Activated naive CD4-positive, alpha-beta T cell treated with anti-CD3 and anti-CD28 coated beads for 36 hours (primary cell): ENCODE data around the gene FAM236A. TPM values are rescaled to one million over a fixed set of nuclear protein-coding genes. Genes with fewer than 3 reads are reported as not detected.
"Not testable (repeated sequence)": the region's sequence is repeated elsewhere in the genome, so short reads cannot be mapped to it uniquely, and the experiment has no call there.

Experiments used
- CTCF ChIA-PET: fragments of 350-600 bp; sonication (Branson Sonifier 250); formaldehyde crosslinking; loops from one replicate; lab custom pipeline; 2021; ENCODE audit warnings: antibody characterized with exemption; lab: Charles Lee
- DNase-seq: peaks from one replicate; pipeline ENCODE4 v3.0.0-alpha.2; 2020
- H3K27ac Mint-ChIP-seq: one replicate; pipeline ENCODE4 v1.8.0; 2021; ENCODE audit warnings: mild to moderate bottlenecking, mixed read lengths
- H3K27me3 Mint-ChIP-seq: one replicate; pipeline ENCODE4 v1.8.0; 2021; ENCODE audit warnings: low read depth, mixed read lengths
- H3K36me3 Mint-ChIP-seq: one replicate; pipeline ENCODE4 v1.8.0; 2021; ENCODE audit warnings: low read depth, mixed read lengths
- H3K4me1 Mint-ChIP-seq: one replicate; pipeline ENCODE4 v1.8.0; 2021; ENCODE audit warnings: low read depth, mixed read lengths
- H3K4me3 Mint-ChIP-seq: one replicate; pipeline ENCODE4 v1.8.0; 2021; ENCODE audit warnings: mild to moderate bottlenecking, moderate library complexity, mixed read lengths
- H3K9me3 Mint-ChIP-seq: one replicate; pipeline ENCODE4 v1.8.0; 2021; ENCODE audit warnings: mixed read lengths
- intact Hi-C: fragments of 100-400 bp; cut with micrococcal nuclease; formaldehyde crosslinking; loops from one replicate; pipeline ENCODE4 v1.15.1; 2023
- total RNA-seq, 2 experiments: library from RNA; stranded (reverse); gene quantifications; one replicate each; pipeline ENCODE4 v1.2.3, GENCODE V29; 2021

The FAM236A gene
- total RNA-seq, 2 experiments from 2014 or later, result not detected

DNA sequence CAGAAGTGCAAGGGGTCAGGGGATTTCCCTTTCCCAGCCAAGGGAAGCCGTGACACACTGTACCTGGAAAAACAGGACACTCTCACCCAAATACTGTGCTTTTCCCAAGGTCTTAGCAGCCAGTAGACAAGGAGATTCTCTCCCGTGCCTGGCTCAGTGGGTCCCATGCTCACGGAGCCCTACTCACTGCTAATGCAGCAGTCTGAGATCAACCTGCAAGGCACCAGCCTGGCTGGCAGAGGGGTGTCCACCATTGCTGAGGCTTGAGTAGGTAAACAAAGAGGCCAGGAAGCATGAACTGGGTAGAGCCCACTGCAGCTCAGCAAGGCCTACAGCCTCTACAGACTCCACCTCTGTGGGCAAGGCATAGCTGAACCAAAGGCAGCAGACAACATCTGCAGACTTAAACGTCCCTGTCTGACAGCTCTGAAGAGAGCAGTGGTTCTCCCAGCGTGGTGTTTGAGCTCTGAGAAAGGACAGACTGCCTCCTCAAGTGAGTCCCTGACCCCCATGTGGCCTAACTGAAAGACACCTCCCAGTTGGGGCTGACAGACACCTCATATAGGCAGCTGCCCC, 43.0 kb downstream of the FAM236A start:
- H3K4me3 Mint-ChIP-seq, DNase-seq, H3K9me3 Mint-ChIP-seq, H3K27me3 Mint-ChIP-seq, H3K27ac Mint-ChIP-seq, CTCF ChIA-PET, H3K4me1 Mint-ChIP-seq, intact Hi-C loops, H3K36me3 Mint-ChIP-seq: not testable (repeated sequence)

Other genes with a start within 250 kb of the FAM236A start
- 1 to 10 TPM; 5.8 to 6.5 TPM for gene PHKA1, start 223.9 kb upstream of the FAM236A start, total RNA-seq
- gene DMRTC1B, start 161.3 kb upstream of the FAM236A start, total RNA-seq, result not detected
- gene FAM236B, start 155.5 kb upstream of the FAM236A start, total RNA-seq, result not detected
- not detected for gene FAM236D, start 130.0 kb upstream of the FAM236A start, total RNA-seq
- not detected for gene FAM236C, start 25.6 kb upstream of the FAM236A start, total RNA-seq
- not detected for gene DMRTC1, start 5.6 kb downstream of the FAM236A start, total RNA-seq
- gene PABPC1L2B, start 64.7 kb downstream of the FAM236A start, total RNA-seq, result not detected
- not detected for gene PABPC1L2A, start 141.3 kb downstream of the FAM236A start, total RNA-seq